HG02970 (cell line): Measurements from ENCODE around the gene RFX1.
A peak's percentile ranks its signal among the peaks of the same experiment; 100 is the strongest.

Experiments used
- ATAC-seq: cut with Tn5 transposase; IDR thresholded peaks from one replicate; pipeline ENCODE4 v1.9.1; 2021; ENCODE audit warnings: mild to moderate bottlenecking, moderate library complexity, moderate number of reproducible peaks; ENCODE audit not compliant: unreplicated experiment, low FRiP score

RFX1 gene

DNA sequence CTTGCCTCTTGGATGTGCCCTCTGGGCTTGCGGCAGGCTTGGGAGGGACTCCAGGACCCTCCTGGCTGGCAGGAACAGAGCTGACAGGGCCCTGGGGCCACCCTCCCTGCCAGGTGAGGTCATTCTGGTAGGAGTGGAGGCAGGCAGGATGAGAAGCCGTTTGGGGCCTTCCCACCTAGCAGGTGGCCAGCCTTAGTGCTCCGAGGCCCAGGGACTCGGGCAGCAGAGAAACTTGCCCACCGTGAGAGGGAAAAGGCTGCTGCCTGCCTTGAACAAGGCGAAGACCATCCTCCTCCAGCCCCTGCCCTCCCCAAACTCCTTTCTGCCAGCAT is 8.5 kb downstream of the RFX1 start:
- ATAC-seq: no peak

DNA sequence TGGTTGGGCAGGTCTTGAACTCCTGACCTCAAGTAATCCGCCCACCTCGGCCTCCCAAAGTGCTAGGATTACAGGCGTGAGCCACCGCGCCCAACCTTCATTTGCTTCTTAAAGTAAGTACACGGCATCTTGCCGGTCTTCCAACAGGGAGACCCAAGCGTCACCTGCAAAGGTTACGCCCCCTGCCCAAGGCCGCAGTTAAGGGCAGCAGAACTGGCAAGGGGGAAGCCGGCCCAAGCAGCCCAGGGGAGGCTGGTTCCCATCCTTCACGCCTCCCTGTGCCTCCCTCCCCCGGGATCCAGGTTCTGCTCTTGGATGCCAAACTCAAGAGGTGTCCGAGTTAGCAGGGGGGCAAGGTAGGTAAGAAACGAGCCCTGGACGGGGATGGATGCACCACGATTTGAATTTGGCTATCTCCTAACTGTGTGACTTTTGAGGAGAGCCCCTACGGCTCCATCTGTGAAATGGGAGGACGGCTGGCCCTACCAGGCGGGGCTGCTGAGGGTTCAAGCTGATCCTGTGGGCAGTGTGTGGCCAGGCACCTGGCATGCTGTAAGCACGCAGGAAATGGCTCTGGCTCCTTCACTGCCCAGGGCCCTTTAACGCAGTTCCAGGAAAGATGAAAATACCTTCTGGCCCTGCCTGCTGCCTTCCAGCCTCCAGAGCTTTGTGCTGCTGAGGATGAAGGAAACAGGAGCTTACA is 9.0 kb downstream of the RFX1 start:
- ATAC-seq: no peak

DNA sequence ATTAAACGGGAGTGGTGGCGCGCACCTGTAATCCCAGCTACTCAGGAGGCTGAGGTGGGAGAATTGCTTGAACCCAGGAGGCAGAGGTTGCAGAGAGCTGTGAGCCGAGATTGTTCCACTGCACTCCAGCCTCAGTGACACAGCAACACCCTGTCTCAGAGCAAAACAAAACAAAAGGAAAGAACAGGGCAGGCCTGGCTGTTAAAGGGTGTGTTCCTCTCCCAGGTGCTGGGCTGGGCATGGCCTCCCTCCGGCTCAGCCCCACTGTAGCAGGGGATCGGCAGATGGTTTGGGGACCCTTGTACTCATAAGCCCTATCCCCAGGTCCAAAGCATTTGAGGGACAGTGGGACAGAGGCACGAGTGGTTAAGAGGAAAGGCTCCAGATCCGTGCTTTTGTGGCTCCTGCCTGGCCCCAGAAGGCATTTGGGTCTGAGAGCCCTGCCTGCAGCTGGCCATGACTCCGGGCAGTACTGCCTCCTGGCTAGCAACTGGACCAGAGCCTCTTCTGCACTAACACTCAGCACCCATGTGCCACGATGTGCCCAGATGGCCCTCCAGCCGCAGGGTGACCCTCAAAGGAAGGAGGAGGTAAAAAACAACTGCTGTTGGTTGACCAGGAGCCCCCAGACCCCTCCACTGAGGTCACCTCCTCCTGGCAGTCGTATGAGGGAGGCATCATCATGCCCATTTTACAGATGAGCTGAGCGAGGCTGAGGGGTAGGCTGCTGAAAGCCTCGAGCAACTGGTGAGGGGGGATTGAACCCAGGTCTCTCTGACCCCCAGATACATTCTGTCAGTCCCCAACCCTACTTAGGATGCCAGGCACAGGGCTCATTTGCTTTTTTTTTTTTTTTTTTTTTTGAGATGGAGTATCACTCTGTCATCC is 10.0 kb downstream of the RFX1 start:
- ATAC-seq: no peak

DNA sequence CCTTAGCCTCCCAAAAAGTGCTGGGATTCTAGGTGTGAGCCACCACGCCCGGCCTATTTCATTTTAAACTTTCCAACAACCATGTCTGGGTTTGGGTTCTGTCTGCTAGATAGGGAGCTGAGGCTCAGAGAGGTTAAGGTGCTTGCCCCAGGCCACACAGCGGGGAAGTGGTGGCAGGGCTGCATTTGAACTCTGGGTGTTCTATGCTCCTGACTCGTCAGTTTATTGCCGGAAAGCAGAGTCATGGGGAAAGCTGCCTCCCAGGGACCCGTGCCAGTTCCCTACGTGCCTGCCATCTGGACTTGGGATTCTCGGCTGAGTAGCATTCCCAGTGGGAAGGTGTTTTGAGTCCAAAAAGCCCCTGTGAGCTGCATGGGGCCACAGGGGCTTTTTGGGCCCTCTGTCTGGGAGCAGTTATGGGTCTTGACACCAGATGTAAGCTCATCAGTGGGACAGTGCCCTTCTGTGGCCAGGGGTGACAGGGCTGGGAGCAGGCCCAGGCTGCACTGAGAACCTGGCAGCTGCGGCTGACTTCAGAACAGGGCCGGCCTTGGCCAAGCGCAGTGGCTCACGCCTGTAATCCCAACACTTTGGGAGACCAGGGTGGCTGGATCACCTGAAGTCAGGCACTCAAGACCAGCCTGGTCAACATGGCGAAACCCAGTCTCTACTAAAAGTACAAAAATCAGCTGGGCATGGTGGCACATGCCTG is 10.9 kb downstream of the RFX1 start:
- no peak for ATAC-seq

DNA sequence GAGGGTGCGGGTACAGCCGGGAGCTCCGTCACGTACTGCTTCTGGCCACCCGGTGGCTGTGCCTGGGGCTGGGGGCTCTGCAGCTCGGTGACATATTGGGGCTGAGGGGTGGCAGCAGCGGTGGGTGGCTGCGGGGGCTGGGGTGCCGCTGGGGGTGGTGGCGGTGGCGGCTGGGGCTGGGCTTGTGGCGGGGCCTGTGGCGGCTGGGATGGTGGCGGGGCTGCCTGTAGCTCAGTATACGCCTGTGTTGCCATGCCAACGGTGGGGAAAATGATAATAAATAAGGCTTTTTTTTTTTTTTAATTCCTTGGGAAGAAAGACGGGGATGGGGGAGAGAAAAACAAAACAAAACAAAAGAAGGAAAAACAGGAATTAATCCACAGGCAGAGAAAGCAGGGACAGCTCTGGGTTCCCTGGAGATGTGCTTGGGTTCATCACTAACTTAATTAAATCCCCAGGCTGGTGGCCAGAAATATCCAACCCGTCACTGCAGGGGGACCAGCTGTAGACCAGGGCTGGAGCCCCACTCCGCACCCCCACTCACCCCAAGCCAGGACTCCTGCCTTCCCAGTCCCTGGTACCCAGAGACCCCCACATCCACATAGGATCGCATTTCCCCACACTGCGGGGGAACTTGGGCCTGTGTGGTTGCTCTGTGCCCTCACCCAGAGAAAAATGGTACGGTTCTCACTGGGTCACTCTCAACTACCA is 12.4 kb downstream of the RFX1 start:
- no peak for ATAC-seq

DNA sequence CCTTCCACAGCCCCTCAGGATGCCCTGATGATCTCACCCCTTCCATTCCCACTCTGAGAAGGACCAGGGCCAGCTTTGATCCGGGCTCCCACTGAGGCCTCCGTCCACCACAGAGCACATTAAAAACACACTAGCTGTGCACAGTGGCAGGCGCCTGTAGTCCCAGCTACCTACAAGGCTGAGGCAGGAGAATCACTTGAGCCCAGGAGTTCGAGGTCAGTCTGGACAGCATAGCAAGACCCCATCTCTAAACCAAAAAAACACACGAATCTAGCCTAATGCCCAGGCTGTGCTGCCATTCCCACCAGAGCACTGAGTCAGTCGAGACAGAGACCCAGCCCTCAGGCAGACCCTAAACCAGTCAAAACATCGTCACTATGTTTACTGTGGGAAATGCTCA is 14.1 kb downstream of the RFX1 start:
- ATAC-seq: no peak

DNA sequence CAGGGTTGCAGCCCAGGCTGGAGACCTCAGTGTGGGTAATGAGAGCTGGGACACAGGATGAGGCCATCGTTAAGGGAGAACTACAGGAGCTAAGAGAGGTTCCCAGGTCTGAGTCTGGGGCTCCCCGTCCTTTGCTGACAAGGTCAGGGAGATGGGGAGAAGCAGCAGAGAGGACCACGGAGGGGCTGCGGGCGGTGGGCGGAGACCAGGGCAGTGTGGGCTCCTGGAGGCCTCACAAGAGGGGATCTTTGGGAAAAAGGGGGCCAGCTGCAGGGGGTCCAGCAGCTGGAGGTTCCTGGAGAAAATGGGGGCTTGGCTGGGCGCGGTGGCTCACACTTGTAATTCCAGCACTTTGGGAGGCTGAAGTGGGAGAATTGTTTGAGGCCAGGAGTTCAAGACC is 16.0 kb downstream of the RFX1 start:
- no peak for ATAC-seq

DNA sequence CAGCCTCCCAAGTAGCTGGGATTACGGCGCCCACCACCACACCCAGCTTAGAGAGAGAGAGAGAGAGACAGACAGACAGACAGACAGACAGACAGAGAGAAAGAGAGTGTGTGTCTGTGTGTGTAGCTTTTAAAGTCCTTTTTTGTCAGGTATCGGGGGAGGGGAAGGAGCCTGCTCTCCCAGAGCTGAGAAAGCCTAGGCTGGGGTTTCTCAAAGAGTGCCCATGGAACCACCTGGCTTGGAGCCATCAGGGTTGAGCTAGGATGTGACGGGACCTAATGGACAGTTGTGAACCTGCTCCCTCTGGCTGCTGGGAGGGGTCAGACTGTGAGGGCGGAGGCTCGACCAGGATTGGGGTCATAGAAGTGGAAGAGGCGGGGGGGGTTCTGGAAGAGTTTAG is 16.6 kb downstream of the RFX1 start:
- no peak for ATAC-seq

DNA sequence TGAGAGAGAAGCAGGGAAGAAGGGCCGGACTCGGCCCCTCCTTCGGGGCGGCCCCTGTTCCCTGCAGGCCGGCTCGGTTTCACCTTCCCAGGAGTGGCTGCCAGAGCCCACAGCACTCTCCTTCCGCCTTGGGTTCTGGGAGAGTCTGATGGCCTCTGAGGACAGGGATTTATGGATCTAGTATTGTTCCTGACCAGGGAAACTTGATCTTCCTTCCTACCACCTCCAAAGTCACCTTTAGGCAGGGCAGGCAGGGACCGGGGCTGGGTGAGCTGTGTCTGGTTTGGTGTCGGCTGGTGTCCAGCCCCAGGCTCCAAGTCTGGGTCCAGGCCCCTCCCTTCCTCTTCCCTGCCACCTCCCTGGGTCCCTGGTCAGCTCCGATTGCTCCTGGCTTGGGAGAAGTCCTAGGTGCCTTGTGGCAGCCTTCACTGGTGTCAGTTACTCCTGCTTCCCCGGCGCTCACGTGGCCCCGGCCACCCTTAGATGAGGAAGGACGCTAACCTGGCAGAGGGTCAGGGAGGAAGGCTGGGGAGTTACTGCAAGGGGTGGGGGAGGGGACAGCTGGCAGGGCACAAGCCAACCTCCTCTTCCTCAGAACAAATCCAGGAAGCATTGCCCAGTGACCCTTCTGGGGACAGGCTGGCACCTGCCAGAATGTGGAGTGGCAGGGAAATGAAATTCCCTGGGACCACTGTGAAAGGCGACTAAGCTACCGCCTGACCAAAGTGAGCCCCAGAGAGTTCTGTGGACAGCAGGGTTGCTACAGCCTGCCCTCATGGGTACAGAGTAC is 18.8 kb downstream of the RFX1 start:
- ATAC-seq: no peak

DNA sequence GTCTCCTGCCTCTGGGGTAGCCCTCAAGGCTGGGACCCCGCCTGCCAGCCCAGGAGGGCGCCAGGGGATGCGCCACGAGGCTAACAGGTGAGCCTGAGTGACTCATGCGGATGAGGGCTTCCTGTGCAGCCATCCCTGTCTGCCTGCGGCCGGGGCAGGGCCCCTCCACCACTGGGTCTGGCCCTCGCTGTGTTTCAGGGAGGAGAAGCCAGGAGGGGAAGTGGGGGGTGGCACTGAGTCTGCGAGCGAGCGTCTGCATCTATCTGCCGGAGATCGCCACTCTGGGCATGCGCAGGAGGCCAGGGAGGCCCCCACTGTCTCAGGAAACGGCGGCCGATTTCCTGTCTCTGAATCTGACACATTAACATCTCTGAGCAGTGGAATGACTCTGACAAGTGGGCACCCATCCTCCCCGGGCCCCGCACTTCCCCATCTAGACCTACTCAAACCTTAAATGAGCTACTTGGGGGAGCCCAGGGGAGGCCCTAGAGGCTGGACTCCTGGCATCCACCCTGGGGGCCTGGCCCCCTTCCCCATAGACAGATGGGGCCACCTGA is 19.7 kb downstream of the RFX1 start:
- ATAC-seq: peak; percentile 75

DNA sequence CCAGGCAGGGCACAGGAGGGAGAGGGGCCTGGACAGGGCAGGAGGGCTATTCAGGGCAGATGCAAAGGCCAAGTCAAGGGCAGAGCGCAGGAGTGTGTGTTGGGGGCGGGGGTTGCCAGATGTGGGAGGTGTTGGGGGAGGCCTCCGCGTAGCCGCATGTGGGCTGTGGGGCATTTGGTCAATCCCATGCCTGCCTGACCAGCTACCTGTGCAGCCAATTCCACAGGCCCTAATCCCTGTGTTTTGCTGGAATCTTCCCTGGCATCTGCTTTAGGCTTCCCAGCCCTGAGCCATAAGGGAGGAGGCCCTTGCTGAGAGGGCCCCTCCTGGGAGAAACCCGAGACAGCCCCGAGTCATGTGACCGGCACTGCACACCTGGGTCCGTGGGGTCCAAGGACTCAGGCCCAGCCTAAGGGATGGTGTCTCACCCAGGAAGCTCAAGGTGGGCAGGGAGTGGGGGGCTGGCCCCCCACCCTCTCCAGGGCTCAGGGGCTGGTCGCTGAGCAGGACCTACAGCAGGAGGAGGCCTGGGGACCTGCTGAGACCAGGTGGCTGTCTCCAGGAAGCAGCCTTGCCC is 20.3 kb downstream of the RFX1 start:
- no peak for ATAC-seq

DNA sequence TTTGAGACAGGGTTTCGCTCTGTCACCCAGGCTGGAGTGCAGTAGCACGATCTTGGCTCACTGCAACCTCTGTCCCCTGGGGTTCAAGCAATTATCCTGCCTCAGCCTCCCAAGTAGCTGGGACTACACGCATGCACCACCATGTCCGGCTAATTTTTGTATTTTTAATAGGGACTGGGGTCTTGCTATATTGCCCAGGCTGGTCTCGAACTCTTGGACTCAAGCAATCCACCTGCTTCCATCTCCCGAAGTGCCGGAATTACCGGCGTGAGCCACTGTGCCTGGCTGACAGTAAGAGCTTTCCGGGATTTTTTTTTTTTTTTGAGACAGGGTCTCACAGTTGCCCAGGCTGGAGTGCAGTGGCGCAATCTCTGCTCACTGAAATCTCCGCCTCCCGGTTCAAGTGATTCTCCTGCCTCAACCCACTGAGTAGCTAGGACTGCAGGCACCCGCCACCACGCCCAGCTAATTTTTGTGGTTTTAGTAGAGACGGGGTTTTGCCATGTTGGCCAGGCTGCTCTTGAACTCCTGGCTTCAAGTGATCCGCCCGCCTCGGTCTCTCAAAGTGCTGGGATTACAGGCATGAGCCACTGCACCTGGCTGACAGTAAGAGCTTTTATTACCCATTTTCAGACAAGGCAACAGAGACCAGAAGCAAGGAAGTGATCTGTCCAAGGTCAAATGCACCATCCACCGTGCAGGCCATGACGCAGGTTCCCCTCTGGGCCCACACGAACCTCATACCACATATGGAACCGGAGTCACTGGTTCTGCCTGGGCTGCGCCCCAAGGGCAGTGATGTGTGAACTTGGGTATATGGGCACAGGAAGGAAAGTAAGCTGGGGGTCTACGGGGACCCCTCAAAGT is 21.0 kb downstream of the RFX1 start:
- ATAC-seq: no peak

DNA sequence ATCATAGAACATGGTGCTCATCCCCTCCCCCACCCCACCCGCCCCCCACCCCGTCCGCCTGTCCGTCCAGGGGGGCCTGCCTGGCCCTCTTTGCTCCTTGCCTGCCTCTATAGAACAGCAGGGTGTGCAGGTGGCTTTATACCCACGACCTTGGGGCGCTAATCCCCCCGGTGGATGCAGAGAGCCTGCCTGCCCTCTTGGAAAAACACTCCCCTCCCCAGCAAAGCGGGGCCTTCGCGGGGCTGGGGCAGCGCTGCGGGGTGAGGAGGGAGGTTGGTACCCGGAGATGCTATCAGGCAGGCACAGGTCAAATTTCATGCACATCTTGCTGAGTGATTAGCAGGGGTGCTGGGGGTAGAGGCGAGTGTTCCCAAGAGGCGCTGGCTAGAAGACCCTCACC is 21.9 kb downstream of the RFX1 start:
- ATAC-seq: no peak

DNA sequence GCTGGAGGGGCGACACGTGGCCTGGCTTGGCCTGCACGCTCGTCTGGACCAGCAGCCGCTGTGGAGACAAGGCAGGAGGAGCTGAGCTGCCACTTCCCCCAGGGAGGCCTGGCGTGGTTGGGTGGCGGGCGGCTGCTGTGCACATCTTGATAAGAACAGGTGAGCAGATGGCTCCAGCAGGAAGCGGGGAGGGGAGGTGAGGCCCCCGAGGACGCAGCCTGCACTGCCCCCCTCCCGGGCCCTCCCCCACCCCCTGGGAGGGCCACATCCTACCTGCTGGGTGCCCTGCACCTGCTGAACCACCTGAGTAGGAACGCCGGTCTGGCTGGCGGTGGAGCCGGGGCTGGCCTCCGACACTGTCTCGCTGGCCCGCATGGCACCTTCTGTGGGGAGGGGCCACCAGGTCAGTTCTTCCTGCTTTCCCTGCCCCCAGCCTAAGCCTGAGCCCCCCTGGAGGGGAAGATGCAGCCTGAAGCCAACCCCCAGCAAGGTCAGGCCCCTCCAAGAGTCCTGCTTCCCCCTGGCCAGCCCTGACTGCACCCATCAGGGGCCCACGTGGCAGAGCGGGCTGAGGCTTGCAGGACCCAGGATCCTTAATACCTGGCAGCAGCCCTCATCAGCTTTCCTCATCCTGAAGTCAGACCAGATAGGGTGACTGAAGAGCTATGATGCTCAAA is 22.8 kb downstream of the RFX1 start:
- no peak for ATAC-seq

DNA sequence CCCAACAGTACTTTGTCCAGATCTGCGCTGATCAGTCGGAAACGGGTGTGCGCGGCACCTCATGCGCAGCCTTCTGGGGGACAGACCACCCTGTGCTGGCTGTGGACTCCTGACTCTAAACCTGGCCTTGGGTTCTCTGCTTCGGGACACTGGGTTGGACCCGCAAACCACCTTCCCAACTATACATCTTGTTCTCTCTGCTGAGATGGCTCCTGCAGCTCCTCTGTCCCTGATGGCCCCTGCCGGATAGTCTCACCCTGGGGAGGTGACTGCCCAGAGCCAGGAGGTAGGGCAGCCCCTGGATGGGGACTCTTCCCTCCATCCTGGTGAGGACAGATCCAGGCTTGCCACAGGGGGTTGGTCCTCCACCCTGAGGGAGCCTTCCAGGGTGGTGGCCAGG is 23.3 kb downstream of the RFX1 start:
- no peak for ATAC-seq

DNA sequence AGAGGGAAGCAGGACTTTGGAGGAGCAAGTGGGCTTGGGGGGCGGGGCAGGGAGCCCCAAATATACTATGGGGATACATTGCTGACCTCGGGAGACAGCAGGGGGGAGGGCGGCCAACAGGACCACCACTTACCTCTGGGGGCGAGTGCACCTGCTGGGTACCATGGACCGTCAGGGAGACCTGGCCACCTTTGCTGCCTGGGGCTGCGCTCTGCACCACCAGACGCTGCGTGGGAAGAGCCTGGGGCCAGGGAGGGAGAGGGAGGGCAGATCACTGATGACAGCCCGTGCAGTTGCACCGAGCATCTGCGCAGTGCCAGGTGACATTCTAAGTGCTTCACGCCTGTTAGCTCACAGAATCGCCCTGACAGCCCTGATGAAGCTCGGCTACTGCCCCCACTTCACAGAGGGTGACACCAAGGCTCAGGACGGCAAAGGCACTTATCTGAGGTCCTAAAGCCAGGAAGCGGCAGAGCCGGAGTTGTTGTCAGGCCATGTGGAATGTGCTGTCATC is 24.1 kb downstream of the RFX1 start:
- no peak for ATAC-seq

DNA sequence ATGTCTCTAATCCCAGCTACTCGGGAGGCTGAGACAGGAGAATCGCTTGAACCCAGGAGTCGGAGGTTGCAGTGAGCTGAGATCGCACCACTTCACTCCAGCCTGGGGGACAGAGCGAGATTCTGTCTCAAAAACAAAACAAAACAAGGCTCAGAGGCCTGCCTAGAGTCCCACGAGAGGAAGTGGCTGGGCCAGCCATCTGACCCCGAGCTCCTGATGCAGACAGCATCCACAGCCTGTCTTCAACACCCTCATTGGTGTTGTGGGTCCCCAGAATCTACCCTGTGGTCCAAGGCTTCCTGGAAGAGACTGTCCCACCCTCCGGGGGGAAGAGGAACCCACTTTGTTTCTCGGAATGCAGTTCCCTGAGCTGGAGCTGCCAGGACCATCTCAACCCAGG is 24.7 kb downstream of the RFX1 start:
- no peak for ATAC-seq

DNA sequence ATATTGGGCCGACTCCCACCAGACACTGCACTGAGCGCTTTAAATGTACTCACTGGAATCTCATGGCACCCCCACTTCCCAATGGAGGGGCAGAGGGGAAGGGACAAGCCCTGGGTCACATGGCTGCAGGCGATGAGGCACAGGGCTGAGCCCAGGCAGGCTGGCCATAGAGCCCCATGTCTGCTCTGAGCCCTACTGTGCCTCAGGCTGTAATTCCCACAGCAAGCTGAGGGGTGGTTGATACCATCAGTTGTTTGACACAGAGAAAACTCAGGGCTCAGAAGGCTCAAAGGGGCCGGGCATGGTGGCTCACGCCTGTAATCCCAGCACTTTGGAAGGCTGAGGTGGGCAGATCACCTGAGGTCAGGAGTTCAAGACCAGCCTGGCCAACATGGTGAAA is 25.1 kb downstream of the RFX1 start:
- no peak for ATAC-seq
